Calu3 (cell line): ENCODE results near the gene LRRC43. TPM values are rescaled to one million over a fixed set of nuclear protein-coding genes. Genes with fewer than 3 reads are reported as not detected.

Source experiments
- BruUV-seq: library from RNA; stranded (reverse); fragments of 400-500 nt; replicated peaks from 2 replicates; lab custom pipeline; 2021; lab: Mats Ljungman, UMichigan
- CTCF ChIA-PET: fragments of 300-600 bp; sonication (Branson Sonifier 250); formaldehyde crosslinking; loops from one replicate; lab custom pipeline; 2022; ENCODE audit warnings: antibody characterized with exemption; lab: Charles Lee
- DNase-seq: peaks from one replicate; pipeline ENCODE4 v3.0.0; 2022
- H3K27ac Mint-ChIP-seq: one replicate; pipeline ENCODE4 v1.8.0; 2022; ENCODE audit warnings: mixed read lengths; ENCODE audit not compliant: unreplicated experiment
- H3K27me3 Mint-ChIP-seq: one replicate; pipeline ENCODE4 v1.8.0; 2022; ENCODE audit warnings: mixed read lengths; ENCODE audit not compliant: unreplicated experiment
- H3K36me3 Mint-ChIP-seq: one replicate; pipeline ENCODE4 v1.8.0; 2022; ENCODE audit warnings: mild to moderate bottlenecking, moderate library complexity, mixed read lengths; ENCODE audit not compliant: insufficient read depth, unreplicated experiment
- H3K4me1 Mint-ChIP-seq: one replicate; pipeline ENCODE4 v1.8.0; 2022; ENCODE audit warnings: mild to moderate bottlenecking, low read depth, mixed read lengths; ENCODE audit not compliant: unreplicated experiment
- H3K4me3 Mint-ChIP-seq: one replicate; pipeline ENCODE4 v1.8.0; 2022; ENCODE audit warnings: mild to moderate bottlenecking, low read depth, moderate library complexity, mixed read lengths; ENCODE audit not compliant: unreplicated experiment
- H3K9me3 Mint-ChIP-seq: one replicate; pipeline ENCODE4 v1.8.0; 2022; ENCODE audit warnings: low read depth, mixed read lengths; ENCODE audit not compliant: unreplicated experiment
- CTCF ChIP-seq: fragments of 200-600 bp; IDR thresholded peaks from one replicate; pipeline ENCODE4 v1.8.0; 2022; ENCODE audit warnings: antibody characterized with exemption; ENCODE audit not compliant: unreplicated experiment
- intact Hi-C: fragments of 100-400 bp; cut with micrococcal nuclease; formaldehyde crosslinking; loops from one replicate; pipeline ENCODE4 v1.10.0; 2022; ENCODE audit not compliant: unreplicated experiment
- total RNA-seq: library from RNA; stranded (reverse); gene quantifications from 2 replicates; pipeline ENCODE4 v1.2.3, GENCODE V29; 2022

LRRC43 gene
- total RNA-seq, 1 experiment from 2014 or later = not detected

- Mint-ChIP-seq H3K27ac (no peak overlapping the region), H3K27me3 (no peaks in the 10 kb centered on the region), H3K36me3 (peaks cover 40% of the 10 kb centered on the region), H3K4me1 (peaks cover 15% of the 10 kb centered on the region), H3K9me3 (no peaks in the 10 kb centered on the region), H3K4me3 (peak overlapping the region; percentile 99)
- no peak for DNase-seq
- CTCF ChIA-PET = no interaction called here
- intact Hi-C loops = no loop called here
- BruUV-seq = no TSS peak
- no peak for TF ChIP-seq CTCF
Observed at GRCh38 chr12:122227341-122227740, 44.4 kb downstream of the LRRC43 start.

GRCh38 chr12:122228092-122228491 lies 45.2 kb downstream of the LRRC43 start:
- CTCF ChIA-PET = no interaction called here
- intact Hi-C loops = no loop called here
- no TSS peak for BruUV-seq

GRCh38 chr12:122230798-122231197 lies 47.9 kb downstream of the LRRC43 start:
- H3K27ac Mint-ChIP-seq = no peak overlapping the region
- BruUV-seq = no TSS peak
- intact Hi-C loops = no loop called here
- H3K4me3 Mint-ChIP-seq = no peak overlapping the region
- CTCF ChIA-PET = no interaction called here
- H3K9me3 Mint-ChIP-seq = no peaks in the 10 kb centered on the region
- DNase-seq = no peak
- H3K4me1 Mint-ChIP-seq = no peaks in the 10 kb centered on the region
- TF ChIP-seq CTCF = no peak
- no peaks in the 10 kb centered on the region for H3K27me3 Mint-ChIP-seq
- peaks cover 12% of the 10 kb centered on the region for H3K36me3 Mint-ChIP-seq

More at GRCh38 chr12:122228092-122228491, 45.2 kb downstream of the LRRC43 start:
- no peak for TF ChIP-seq CTCF
- H3K4me1 Mint-ChIP-seq = peaks cover 15% of the 10 kb centered on the region
- H3K27ac Mint-ChIP-seq = no peak overlapping the region
- peaks cover 35% of the 10 kb centered on the region for H3K36me3 Mint-ChIP-seq
- H3K4me3 Mint-ChIP-seq = no peak overlapping the region
- DNase-seq = no peak
- H3K9me3 Mint-ChIP-seq = no peaks in the 10 kb centered on the region
- H3K27me3 Mint-ChIP-seq = no peaks in the 10 kb centered on the region

GRCh38 chr12:122232691-122233090 lies 49.8 kb downstream of the LRRC43 start:
- no peak for DNase-seq
- no TSS peak for BruUV-seq
- Mint-ChIP-seq H3K4me3 (no peak overlapping the region), H3K36me3 (peaks cover 11% of the 10 kb centered on the region), H3K9me3 (no peaks in the 10 kb centered on the region), H3K27me3 (no peaks in the 10 kb centered on the region), H3K27ac (no peak overlapping the region), H3K4me1 (no peaks in the 10 kb centered on the region)
- intact Hi-C loops = no loop called here
- CTCF ChIA-PET = interaction anchor here (0.7 kb wide), 1 partner anchor 543 kb away, joined by 8 read pairs; no protein-coding TSS in a partner anchor
- no peak for TF ChIP-seq CTCF
